T-helper 1 cell (primary cell): ENCODE results near the gene ARID1B.
A peak's percentile ranks its signal among the peaks of the same experiment; 100 is the strongest.

ENCODE experiments used
- DNase-seq, 5 donors: peaks; one replicate each; pipeline ENCODE4 v3.0.0-alpha.2; 2012 to 2020
- total RNA-seq, 4 donors: gene quantifications; one replicate each; lab custom pipeline; 2026; lab: John Stamatoyannopoulos, UW

ARID1B gene
- total RNA-seq = 179 to 205 (median 186) reads per million in 4 donors

- peak; percentile 61 to 81 (median 76) for DNase-seq
Observed at GRCh38 chr6:156776840-156777576, at the start of gene ARID1B. TSS of gene ARID1B (plus strand) at chr6:156777378. CDS start at chr6:156777681, 303 bp downstream.

- no peak for DNase-seq
Observed at GRCh38 chr6:156727715-156728385, 49.3 kb upstream of the ARID1B start.

- no peak for DNase-seq
Observed at GRCh38 chr6:156729248-156729647, 47.9 kb upstream of the ARID1B start.

GRCh38 chr6:156731396-156731795, 45.8 kb upstream of the ARID1B start:
- no peak for DNase-seq

- DNase-seq = no peak
Observed at GRCh38 chr6:156735751-156736150, 41.4 kb upstream of the ARID1B start.

GRCh38 chr6:156740604-156741003, 36.6 kb upstream of the ARID1B start:
- DNase-seq = no peak

GRCh38 chr6:156741287-156742073, 35.7 kb upstream of the ARID1B start:
- DNase-seq = no peak

- DNase-seq = no peak
Observed at GRCh38 chr6:156747715-156748114, 29.5 kb upstream of the ARID1B start.

GRCh38 chr6:156748504-156748903, 28.7 kb upstream of the ARID1B start:
- DNase-seq = no peak

- DNase-seq = no peak
Observed at GRCh38 chr6:156752666-156753301, 24.4 kb upstream of the ARID1B start.

- DNase-seq = no peak
Observed at GRCh38 chr6:156756630-156757610, 20.3 kb upstream of the ARID1B start.

GRCh38 chr6:156757849-156758248, 19.3 kb upstream of the ARID1B start:
- no peak for DNase-seq

GRCh38 chr6:156760377-156760776, 16.8 kb upstream of the ARID1B start:
- no peak for DNase-seq

GRCh38 chr6:156762547-156762946, 14.6 kb upstream of the ARID1B start:
- DNase-seq = no peak

- DNase-seq = no peak
Observed at GRCh38 chr6:156765117-156765516, 12.1 kb upstream of the ARID1B start.

GRCh38 chr6:156767603-156768467, 9.3 kb upstream of the ARID1B start:
- no peak for DNase-seq

GRCh38 chr6:156771047-156771446, 6.1 kb upstream of the ARID1B start:
- DNase-seq = no peak

- DNase-seq = no peak
Observed at GRCh38 chr6:156771761-156772160, 5.4 kb upstream of the ARID1B start.

- DNase-seq = no peak
Observed at GRCh38 chr6:156773476-156773875, 3.7 kb upstream of the ARID1B start.
